Liver (tissue), 9 donors: ENCODE measurements around the gene ZNF821. TPM values are rescaled to one million over a fixed set of nuclear protein-coding genes. Genes with fewer than 3 reads are reported as not detected.

ENCODE experiments used
- DNase-seq: peaks from one replicate; pipeline ENCODE4 v3.0.0-alpha.2; 2017; ENCODE audit warnings: low spot score
- H3K27ac ChIP-seq, 2 donors: one replicate each; pipeline ENCODE4 v1.7.0; 2013; ENCODE audit warnings: inconsistent platforms in 2 of 2, low read length in 2 of 2, control low read depth in 1 of 2, low read depth in 1 of 2, mild to moderate bottlenecking in 1 of 2
- H3K27me3 ChIP-seq, 4 donors: one replicate each; pipeline versions ENCODE4 v1.6.1 to v1.7.0; 2013; ENCODE audit warnings: low read length in 3 of 4, inconsistent platforms in 1 of 4, mild to moderate bottlenecking in 1 of 4, moderate library complexity in 1 of 4; ENCODE audit not compliant: control insufficient read depth in 4 of 4, insufficient read depth in 4 of 4
- H3K36me3 ChIP-seq, 4 donors: one replicate each; pipeline versions ENCODE4 v1.6.1 to v1.7.0; 2013; ENCODE audit warnings: low read length in 3 of 4, mild to moderate bottlenecking in 3 of 4, low read depth in 1 of 4, moderate library complexity in 1 of 4; ENCODE audit not compliant: control insufficient read depth in 4 of 4, insufficient read depth in 3 of 4
- H3K4me1 ChIP-seq, 4 donors: one replicate each; pipeline versions ENCODE4 v1.6.1 to v1.7.0; 2013; ENCODE audit warnings: low read length in 3 of 4, mild to moderate bottlenecking in 3 of 4, moderate library complexity in 1 of 4; ENCODE audit not compliant: control insufficient read depth in 4 of 4, insufficient read depth in 4 of 4
- H3K4me3 ChIP-seq, 3 donors: one replicate each; pipeline versions ENCODE4 v1.6.1 to v1.7.0; 2013; ENCODE audit warnings: low read length in 3 of 3, control low read depth in 1 of 3, low read depth in 1 of 3, mild to moderate bottlenecking in 1 of 3
- H3K9ac ChIP-seq, 2 donors: one replicate each; pipeline ENCODE4 v1.7.0; 2013; ENCODE audit warnings: low read length in 2 of 2, mild to moderate bottlenecking in 2 of 2, moderate library complexity in 2 of 2, control low read depth in 1 of 2, low read depth in 1 of 2
- H3K9me3 ChIP-seq, 4 donors: one replicate each; pipeline versions ENCODE4 v1.6.1 to v1.7.0; 2013; ENCODE audit warnings: low read length in 3 of 4; ENCODE audit not compliant: control insufficient read depth in 4 of 4
- EGR1 ChIP-seq, 2 donors: IDR thresholded peaks; 2 replicates each; pipeline ENCODE4 v1.6.1; 2016 to 2018; ENCODE audit warnings: antibody characterized with exemption in 2 of 2, low read depth in 2 of 2
- FOXA1 ChIP-seq: IDR thresholded peaks from 2 replicates; pipeline ENCODE4 v1.6.1; 2016; ENCODE audit warnings: antibody characterized with exemption
- FOXA2 ChIP-seq: IDR thresholded peaks from 2 replicates; pipeline ENCODE4 v1.6.1; 2016; ENCODE audit warnings: antibody characterized with exemption
- GABPA ChIP-seq, 2 donors: IDR thresholded peaks in 1 of 2; conservative IDR thresholded peaks in 1 of 2; 2 replicates each; pipeline ENCODE4 v1.6.1; 2016; ENCODE audit warnings: antibody characterized with exemption in 2 of 2, mild to moderate bottlenecking in 1 of 2, moderate library complexity in 1 of 2
- HNF4A ChIP-seq, 2 donors: conservative IDR thresholded peaks; 2 replicates each; pipeline ENCODE4 v1.6.1; 2016; ENCODE audit warnings: antibody characterized with exemption in 2 of 2, mild to moderate bottlenecking in 2 of 2
- HNF4G ChIP-seq: IDR thresholded peaks from 2 replicates; pipeline ENCODE4 v1.6.1; 2016; ENCODE audit warnings: antibody characterized with exemption
- JUND ChIP-seq, 2 donors: IDR thresholded peaks; 2 replicates each; pipeline ENCODE4 v1.6.1; 2016; ENCODE audit warnings: antibody characterized with exemption in 2 of 2
- NR2F2 ChIP-seq: IDR thresholded peaks from 2 replicates; pipeline ENCODE4 v1.6.1; 2016; ENCODE audit warnings: antibody characterized with exemption
- RAD21 ChIP-seq, 2 donors: IDR thresholded peaks; 2 replicates each; pipeline ENCODE4 v1.6.1; 2016; ENCODE audit warnings: antibody characterized with exemption in 2 of 2, mild to moderate bottlenecking in 2 of 2
- RXRA ChIP-seq, 2 donors: IDR thresholded peaks; 2 replicates each; pipeline ENCODE4 v1.6.1; 2017 to 2018; ENCODE audit warnings: antibody characterized with exemption in 2 of 2, mild to moderate bottlenecking in 1 of 2
- SP1 ChIP-seq: IDR thresholded peaks from 2 replicates; pipeline ENCODE4 v1.6.1; 2018; ENCODE audit warnings: antibody characterized with exemption, mild to moderate bottlenecking
- TAF1 ChIP-seq: conservative IDR thresholded peaks from 2 replicates; pipeline ENCODE4 v1.6.1; 2016; ENCODE audit warnings: antibody characterized with exemption, mild to moderate bottlenecking
- YY1 ChIP-seq: IDR thresholded peaks from 2 replicates; pipeline ENCODE4 v1.6.1; 2016; ENCODE audit warnings: antibody characterized with exemption, mild to moderate bottlenecking
- WGBS: extraction: QIAGEN DNeasy Blood & Tissue Kit; methylation state at CpG from one replicate; pipeline ENCODE4 v1.1.7; 2013; 5-methylcytosine and 5-hydroxymethylcytosine counted together
- polyA plus RNA-seq, 2 donors: library from polyadenylated mRNA; stranded (reverse) in 1 of 2; unstranded in 1 of 2; fragments of 200-250 nt in 1 of 2; fragments of >200 nt in 1 of 2; fragmentation: Nextera tagmentation in 1 of 2; extraction: Ambion mirVana in 1 of 2; gene quantifications; one replicate each; pipeline versions ENCODE4 v1.2.1 to v1.2.3, GENCODE V29; 2013 to 2015
- total RNA-seq, 2 donors: library from RNA; depleted of rRNA; stranded (reverse); fragments of >200 nt; gene quantifications; one replicate each; pipeline ENCODE4 v1.2.3, GENCODE V29; 2014
- TF ChIP-seq, protein P1 (sequence below): fragments of 150-350 bp; IDR thresholded peaks from 2 replicates; pipeline ENCODE4 v1.5.1; 2017; ENCODE audit warnings: improper control_type of control experiment, low read depth, low read length; ENCODE audit not compliant: missing input control
- TF ChIP-seq, protein P2 (sequence below): IDR thresholded peaks from 2 replicates; pipeline ENCODE4 v1.6.1; 2016; ENCODE audit warnings: antibody characterized with exemption
- TF ChIP-seq, protein P3 (sequence below): IDR thresholded peaks from 2 replicates; pipeline ENCODE4 v1.6.1; 2016; ENCODE audit warnings: antibody characterized with exemption
- TF ChIP-seq, protein P4 (sequence below): IDR thresholded peaks from 2 replicates; pipeline ENCODE4 v1.6.1; 2016; ENCODE audit warnings: antibody characterized with exemption, mild to moderate bottlenecking
- donor health status: healthy.
- donor health status: healthy.
- donor health status: healthy.
- donor health status: healthy.
- donor health status: healthy.

The ZNF821 gene
- total and polyA plus RNA-seq, 4 donors, result 1.0 to 3.0 (median 2.0) TPM

DNA sequence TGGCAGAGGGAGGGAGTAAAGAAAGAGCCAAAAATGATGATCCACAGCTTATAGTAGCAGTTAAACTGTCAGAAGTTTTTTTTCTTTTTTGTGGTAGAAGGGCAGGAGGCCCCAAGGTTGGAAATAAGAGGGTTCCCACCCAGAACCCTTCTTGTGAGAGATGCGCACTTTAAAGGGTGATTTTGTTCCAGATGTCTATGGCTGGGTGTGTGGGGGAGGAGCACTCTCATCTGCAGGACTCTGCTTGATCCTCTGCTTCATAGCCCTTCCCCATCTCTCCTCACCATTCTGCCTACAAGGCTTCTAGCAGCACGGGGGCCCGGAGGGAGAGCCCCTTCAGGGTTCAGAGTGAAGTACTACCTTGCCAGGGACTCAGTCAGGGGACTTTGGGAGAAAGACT is 31.8 kb downstream of the ZNF821 start:
- Histone ChIP-seq H3K36me3 (peaks cover 11 to 54% (median 26%) of the 10 kb centered on the region in 4 donors), H3K4me1 (peaks cover 0 to 5% (median 2%) of the 10 kb centered on the region in 4 donors), H3K27me3 (no peaks in the 10 kb centered on the region), H3K9ac (no peak overlapping the region), H3K27ac (no peak overlapping the region), H3K9me3 (no peaks in the 10 kb centered on the region), H3K4me3 (no peak overlapping the region)
- no peak for DNase-seq
- TF ChIP-seq FOXA2 (no peak), HNF4G (no peak), FOXA1 (no peak), RAD21 (IDR thresholded peaks at IDR 0.05) (no peak), EGR1 (IDR thresholded peaks at IDR 0.05; ENCODE audit: low read depth in 2 of 2) (no peak), TAF1 (no peak), JUND (IDR thresholded peaks at IDR 0.05) (no peak), NR2F2 (no peak), SP1 (no peak), YY1 (no peak)
- TF ChIP-seq, protein P1, sequence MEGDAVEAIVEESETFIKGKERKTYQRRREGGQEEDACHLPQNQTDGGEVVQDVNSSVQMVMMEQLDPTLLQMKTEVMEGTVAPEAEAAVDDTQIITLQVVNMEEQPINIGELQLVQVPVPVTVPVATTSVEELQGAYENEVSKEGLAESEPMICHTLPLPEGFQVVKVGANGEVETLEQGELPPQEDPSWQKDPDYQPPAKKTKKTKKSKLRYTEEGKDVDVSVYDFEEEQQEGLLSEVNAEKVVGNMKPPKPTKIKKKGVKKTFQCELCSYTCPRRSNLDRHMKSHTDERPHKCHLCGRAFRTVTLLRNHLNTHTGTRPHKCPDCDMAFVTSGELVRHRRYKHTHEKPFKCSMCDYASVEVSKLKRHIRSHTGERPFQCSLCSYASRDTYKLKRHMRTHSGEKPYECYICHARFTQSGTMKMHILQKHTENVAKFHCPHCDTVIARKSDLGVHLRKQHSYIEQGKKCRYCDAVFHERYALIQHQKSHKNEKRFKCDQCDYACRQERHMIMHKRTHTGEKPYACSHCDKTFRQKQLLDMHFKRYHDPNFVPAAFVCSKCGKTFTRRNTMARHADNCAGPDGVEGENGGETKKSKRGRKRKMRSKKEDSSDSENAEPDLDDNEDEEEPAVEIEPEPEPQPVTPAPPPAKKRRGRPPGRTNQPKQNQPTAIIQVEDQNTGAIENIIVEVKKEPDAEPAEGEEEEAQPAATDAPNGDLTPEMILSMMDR, result no peak
- WGBS, result 89% methylated on average over 3 of the region's 3 CpGs

DNA sequence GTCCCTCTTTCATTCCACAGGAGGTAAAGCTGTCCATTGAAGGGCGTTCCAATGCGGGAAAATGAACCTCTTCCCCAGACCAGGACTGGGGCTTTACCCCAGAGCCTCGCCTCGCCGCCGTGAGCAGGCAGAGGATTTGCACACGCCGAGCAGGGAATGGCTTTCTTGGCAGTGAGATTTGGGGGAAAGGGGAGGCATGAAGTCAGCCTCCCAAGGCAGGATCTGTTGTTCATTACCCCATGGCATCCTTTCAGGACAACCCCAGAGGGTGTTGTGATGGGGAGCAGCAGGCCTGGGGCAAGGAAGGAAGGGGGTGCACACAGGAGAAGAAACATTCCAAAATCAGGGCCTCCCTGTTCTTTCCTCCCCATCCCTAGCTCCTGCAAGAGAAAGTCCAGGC is 32.2 kb downstream of the ZNF821 start:
- no peak for DNase-seq
- Histone ChIP-seq H3K4me1 (peaks cover 0 to 9% (median 6%) of the 10 kb centered on the region in 4 donors), H3K27me3 (no peaks in the 10 kb centered on the region), H3K4me3 (no peak overlapping the region), H3K27ac (no peak overlapping the region), H3K9me3 (no peaks in the 10 kb centered on the region), H3K36me3 (peaks cover 11 to 54% (median 26%) of the 10 kb centered on the region in 4 donors), H3K9ac (no peak overlapping the region)
- TF ChIP-seq, protein P2, sequence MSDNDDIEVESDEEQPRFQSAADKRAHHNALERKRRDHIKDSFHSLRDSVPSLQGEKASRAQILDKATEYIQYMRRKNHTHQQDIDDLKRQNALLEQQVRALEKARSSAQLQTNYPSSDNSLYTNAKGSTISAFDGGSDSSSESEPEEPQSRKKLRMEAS, result no peak
- TF ChIP-seq EGR1 (IDR thresholded peaks at IDR 0.05; ENCODE audit: low read depth in 2 of 2) (no peak), YY1 (no peak), GABPA (IDR thresholded peaks at IDR 0.05 in 1 of 2, conservative IDR thresholded peaks at IDR 0.05 in 1 of 2) (no peak), RXRA (IDR thresholded peaks at IDR 0.05) (no peak), NR2F2 (no peak), HNF4G (no peak), TAF1 (no peak), HNF4A (conservative IDR thresholded peaks at IDR 0.05) (no peak)
- TF ChIP-seq, protein P1, result no peak
- TF ChIP-seq, protein P3, sequence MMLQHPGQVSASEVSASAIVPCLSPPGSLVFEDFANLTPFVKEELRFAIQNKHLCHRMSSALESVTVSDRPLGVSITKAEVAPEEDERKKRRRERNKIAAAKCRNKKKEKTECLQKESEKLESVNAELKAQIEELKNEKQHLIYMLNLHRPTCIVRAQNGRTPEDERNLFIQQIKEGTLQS, result no peak
- TF ChIP-seq, protein P4, sequence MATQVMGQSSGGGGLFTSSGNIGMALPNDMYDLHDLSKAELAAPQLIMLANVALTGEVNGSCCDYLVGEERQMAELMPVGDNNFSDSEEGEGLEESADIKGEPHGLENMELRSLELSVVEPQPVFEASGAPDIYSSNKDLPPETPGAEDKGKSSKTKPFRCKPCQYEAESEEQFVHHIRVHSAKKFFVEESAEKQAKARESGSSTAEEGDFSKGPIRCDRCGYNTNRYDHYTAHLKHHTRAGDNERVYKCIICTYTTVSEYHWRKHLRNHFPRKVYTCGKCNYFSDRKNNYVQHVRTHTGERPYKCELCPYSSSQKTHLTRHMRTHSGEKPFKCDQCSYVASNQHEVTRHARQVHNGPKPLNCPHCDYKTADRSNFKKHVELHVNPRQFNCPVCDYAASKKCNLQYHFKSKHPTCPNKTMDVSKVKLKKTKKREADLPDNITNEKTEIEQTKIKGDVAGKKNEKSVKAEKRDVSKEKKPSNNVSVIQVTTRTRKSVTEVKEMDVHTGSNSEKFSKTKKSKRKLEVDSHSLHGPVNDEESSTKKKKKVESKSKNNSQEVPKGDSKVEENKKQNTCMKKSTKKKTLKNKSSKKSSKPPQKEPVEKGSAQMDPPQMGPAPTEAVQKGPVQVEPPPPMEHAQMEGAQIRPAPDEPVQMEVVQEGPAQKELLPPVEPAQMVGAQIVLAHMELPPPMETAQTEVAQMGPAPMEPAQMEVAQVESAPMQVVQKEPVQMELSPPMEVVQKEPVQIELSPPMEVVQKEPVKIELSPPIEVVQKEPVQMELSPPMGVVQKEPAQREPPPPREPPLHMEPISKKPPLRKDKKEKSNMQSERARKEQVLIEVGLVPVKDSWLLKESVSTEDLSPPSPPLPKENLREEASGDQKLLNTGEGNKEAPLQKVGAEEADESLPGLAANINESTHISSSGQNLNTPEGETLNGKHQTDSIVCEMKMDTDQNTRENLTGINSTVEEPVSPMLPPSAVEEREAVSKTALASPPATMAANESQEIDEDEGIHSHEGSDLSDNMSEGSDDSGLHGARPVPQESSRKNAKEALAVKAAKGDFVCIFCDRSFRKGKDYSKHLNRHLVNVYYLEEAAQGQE, result no peak
- whole genome bisulfite sequencing, result 97% methylated on average over 8 of the region's 8 CpGs
